Measurements from ENCODE around the gene PHF2.
A peak's percentile ranks its signal among the peaks of the same experiment; 100 is the strongest.

PHF2 gene

GRCh38 chr9:93566408-93567270 lies 9.7 kb upstream of the PHF2 start (continued):
- no peak for TF ChIP-seq ZNF513 (tag by site-specific recombination; IDR thresholded peaks at IDR 0.05)
- no peak for TF ChIP-seq PRDM6 (tag by site-specific recombination; IDR thresholded peaks at IDR 0.05)
- TF ChIP-seq ZBTB21 (tag by site-specific recombination; IDR thresholded peaks at IDR 0.05) = no peak
- no peak for TF ChIP-seq ZSCAN18 (tag by site-specific recombination; IDR thresholded peaks at IDR 0.05)
- TF ChIP-seq ZNF561 (tag by site-specific recombination; IDR thresholded peaks at IDR 0.05; ENCODE audit: borderline replicate concordance) = 0 out of 2 replicates have a peak, but pooled peaks have one; percentile 55
- TF ChIP-seq ZNF146 (tag by site-specific recombination; IDR thresholded peaks at IDR 0.05) = no peak
- no peak for TF ChIP-seq ZNF670 (tag by site-specific recombination; IDR thresholded peaks at IDR 0.05; ENCODE audit: low read depth)
- no peak for TF ChIP-seq TSHZ1 (tag by site-specific recombination; IDR thresholded peaks at IDR 0.05; ENCODE audit: borderline replicate concordance)
- no peak for TF ChIP-seq ZNF473 (tag by site-specific recombination; IDR thresholded peaks at IDR 0.05)
- TF ChIP-seq KLF7 (tag by site-specific recombination; IDR thresholded peaks at IDR 0.05; ENCODE audit: borderline replicate concordance) = no peak
- TF ChIP-seq ZNF2 (tag by site-specific recombination; IDR thresholded peaks at IDR 0.05) = no peak
- TF ChIP-seq ZBTB49 (tag by site-specific recombination; IDR thresholded peaks at IDR 0.05; ENCODE audit: low read depth) = no peak
- TF ChIP-seq KLF16 (tag by site-specific recombination; IDR thresholded peaks at IDR 0.05) = no peak
- no peak for TF ChIP-seq ZNF132 (tag by site-specific recombination; IDR thresholded peaks at IDR 0.05; ENCODE audit: borderline replicate concordance)
- no peak for TF ChIP-seq KLF17 (tag by site-specific recombination; IDR thresholded peaks at IDR 0.05)
- no peak for TF ChIP-seq ZNF394 (tag by site-specific recombination; IDR thresholded peaks at IDR 0.05; ENCODE audit: borderline replicate concordance)
- no peak for TF ChIP-seq ZNF549 (tag by site-specific recombination; IDR thresholded peaks at IDR 0.05)
- TF ChIP-seq BCL11B (tag by site-specific recombination; IDR thresholded peaks at IDR 0.05; ENCODE audit: low read depth) = no peak
- no peak for TF ChIP-seq KLF9 (tag by site-specific recombination; IDR thresholded peaks at IDR 0.05; ENCODE audit: low read depth)
- TF ChIP-seq SP3 (tag by site-specific recombination; IDR thresholded peaks at IDR 0.05) = peak; percentile 38
- no peak for TF ChIP-seq ZNF140 (tag by site-specific recombination; IDR thresholded peaks at IDR 0.05)
- TF ChIP-seq ZNF629 (tag by site-specific recombination; IDR thresholded peaks at IDR 0.05) = 0 out of 2 replicates have a peak, but pooled peaks have one; percentile 40
- TF ChIP-seq ZNF239 (tag by site-specific recombination; IDR thresholded peaks at IDR 0.05) = no peak
- TF ChIP-seq ZFP69B (tag by site-specific recombination; IDR thresholded peaks at IDR 0.05) = no peak
- TF ChIP-seq KLF1 (tag by site-specific recombination; IDR thresholded peaks at IDR 0.05) = peak; percentile 30; the same call in 1 of the 2 replicates
- no peak for TF ChIP-seq ZNF560 (tag by site-specific recombination; IDR thresholded peaks at IDR 0.05; ENCODE audit: borderline replicate concordance)
- TF ChIP-seq ZNF76 (tag by site-specific recombination; IDR thresholded peaks at IDR 0.05; ENCODE audit: borderline replicate concordance, low read depth) = no peak; the same call in 1 of the 2 replicates

Data from HEK293 (cell line).